DND-41 (cell line): ENCODE results near the gene ADGRE1.

Experiments
- EZH2 ChIP-seq: IDR thresholded peaks from 3 replicates; pipeline ENCODE4 v1.6.1; 2012; ENCODE audit warnings: borderline replicate concordance, low read depth, mild to moderate bottlenecking, moderate library complexity, low read length, inconsistent platforms; ENCODE audit not compliant: severe bottlenecking
- TF ChIP-seq, protein P1 (sequence below): IDR thresholded peaks from 2 replicates; pipeline ENCODE4 v1.5.1; 2012; ENCODE audit warnings: borderline replicate concordance, low read length, moderate library complexity, mild to moderate bottlenecking; ENCODE audit not compliant: poor library complexity, severe bottlenecking; ENCODE audit errors: extremely low read depth

DNA sequence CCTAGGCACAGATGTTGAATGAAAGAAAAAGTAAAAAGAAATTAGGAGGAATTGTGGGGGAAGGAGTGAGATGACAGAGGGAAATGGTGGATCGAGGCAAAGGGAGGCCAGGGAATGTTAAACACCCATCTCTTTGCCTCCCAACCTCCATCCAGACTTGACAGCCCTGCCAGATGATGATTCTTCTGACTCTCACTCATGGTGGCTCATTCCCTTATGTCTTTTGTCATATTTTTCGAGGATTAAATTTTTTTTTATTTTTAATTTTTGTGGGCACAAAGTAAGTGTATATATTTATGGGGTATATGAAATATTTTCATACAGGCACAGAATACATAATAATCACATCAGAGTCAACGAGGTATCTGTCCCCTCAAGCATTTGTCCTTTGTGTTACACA lies 42.8 kb downstream of the ADGRE1 start:
- TF ChIP-seq, protein P1, sequence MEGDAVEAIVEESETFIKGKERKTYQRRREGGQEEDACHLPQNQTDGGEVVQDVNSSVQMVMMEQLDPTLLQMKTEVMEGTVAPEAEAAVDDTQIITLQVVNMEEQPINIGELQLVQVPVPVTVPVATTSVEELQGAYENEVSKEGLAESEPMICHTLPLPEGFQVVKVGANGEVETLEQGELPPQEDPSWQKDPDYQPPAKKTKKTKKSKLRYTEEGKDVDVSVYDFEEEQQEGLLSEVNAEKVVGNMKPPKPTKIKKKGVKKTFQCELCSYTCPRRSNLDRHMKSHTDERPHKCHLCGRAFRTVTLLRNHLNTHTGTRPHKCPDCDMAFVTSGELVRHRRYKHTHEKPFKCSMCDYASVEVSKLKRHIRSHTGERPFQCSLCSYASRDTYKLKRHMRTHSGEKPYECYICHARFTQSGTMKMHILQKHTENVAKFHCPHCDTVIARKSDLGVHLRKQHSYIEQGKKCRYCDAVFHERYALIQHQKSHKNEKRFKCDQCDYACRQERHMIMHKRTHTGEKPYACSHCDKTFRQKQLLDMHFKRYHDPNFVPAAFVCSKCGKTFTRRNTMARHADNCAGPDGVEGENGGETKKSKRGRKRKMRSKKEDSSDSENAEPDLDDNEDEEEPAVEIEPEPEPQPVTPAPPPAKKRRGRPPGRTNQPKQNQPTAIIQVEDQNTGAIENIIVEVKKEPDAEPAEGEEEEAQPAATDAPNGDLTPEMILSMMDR, result no peak
- no peak for TF ChIP-seq EZH2
